ENCODE data around the gene RABGEF1. TPM values are rescaled to one million over a fixed set of nuclear protein-coding genes. Genes with fewer than 3 reads are reported as not detected.
"Not testable (repeated sequence)": the region's sequence is repeated elsewhere in the genome, so short reads cannot be mapped to it uniquely, and the experiment has no call there.

Gene RABGEF1
- polyA plus RNA-seq, 3 donors, result 9.5 to 26.2 (median 14.1) TPM

GRCh38 chr7:66832531-66833351 lies 92.2 kb downstream of the RABGEF1 start:
- no peak overlapping the region for H3K27ac ChIP-seq (ENCODE audit: low read depth, low read length)
- 79 to 85% (median 84%) methylated on average over 12 of the region's 12 CpGs for WGBS, 3 donors

- no peak overlapping the region for H3K27ac ChIP-seq (ENCODE audit: low read depth, low read length)
- whole genome bisulfite sequencing, 3 donors, result 38 to 45% (median 40%) methylated on average over 5 of the region's 5 CpGs
These were observed 96.5 kb downstream of the RABGEF1 start for GRCh38 chr7:66837007-66837406.

GRCh38 chr7:66837661-66838060 lies 97.1 kb downstream of the RABGEF1 start:
- H3K27ac ChIP-seq (ENCODE audit: low read depth, low read length), result no peak overlapping the region
- 89 to 93% (median 92%) methylated on average over 9 of the region's 9 CpGs for WGBS, 3 donors

GRCh38 chr7:66839814-66840213 lies 99.3 kb downstream of the RABGEF1 start:
- whole genome bisulfite sequencing, 3 donors, result 71 to 84% (median 84%) methylated on average over 4 to 8 of the region's 8 CpGs

GRCh38 chr7:66840316-66840715 lies 99.8 kb downstream of the RABGEF1 start:
- 89 to 91% (median 90%) methylated on average over 5 of the region's 5 CpGs for WGBS, 3 donors
- H3K27ac ChIP-seq (ENCODE audit: low read depth, low read length), result no peak overlapping the region

More at GRCh38 chr7:66839814-66840213, 99.3 kb downstream of the RABGEF1 start:
- H3K27ac ChIP-seq (ENCODE audit: low read depth, low read length), result no peak overlapping the region

GRCh38 chr7:66841898-66842297 lies 101.4 kb downstream of the RABGEF1 start:
- WGBS, 3 donors, result 94 to 96% (median 95%) methylated on average over 5 of the region's 5 CpGs
- H3K27ac ChIP-seq (ENCODE audit: low read depth, low read length), result no peak overlapping the region

GRCh38 chr7:66843492-66843891 lies 103.0 kb downstream of the RABGEF1 start:
- not testable (repeated sequence) for H3K27ac ChIP-seq (ENCODE audit: low read depth, low read length)
- WGBS, 3 donors, result 66 to 74% (median 71%) methylated on average over 7 of the region's 7 CpGs

- 0 to 2% (median 0%) methylated on average over 60 to 61 of the region's 61 CpGs for WGBS, 3 donors
- H3K27ac ChIP-seq (ENCODE audit: low read depth, low read length), result peak overlapping the region; percentile 90
These were observed 104.2 kb downstream of the RABGEF1 start for GRCh38 chr7:66844552-66845378.

- peak overlapping the region; percentile 90 for H3K27ac ChIP-seq (ENCODE audit: low read depth, low read length)
- WGBS, 3 donors, result 43 to 71% (median 66%) methylated on average over 16 to 19 of the region's 19 CpGs
These were observed 105.0 kb downstream of the RABGEF1 start for GRCh38 chr7:66845379-66846095.

- 91 to 98% (median 94%) methylated on average over 4 of the region's 4 CpGs for WGBS, 3 donors
- H3K27ac ChIP-seq (ENCODE audit: low read depth, low read length), result not testable (repeated sequence)
These were observed 105.5 kb downstream of the RABGEF1 start for GRCh38 chr7:66846096-66846445.

- not testable (repeated sequence) for H3K27ac ChIP-seq (ENCODE audit: low read depth, low read length)
- 7 to 19% (median 18%) methylated on average over 1 of the region's 2 CpGs for WGBS, 3 donors
These were observed 107.0 kb downstream of the RABGEF1 start for GRCh38 chr7:66847523-66847855.

- WGBS, 3 donors, result 53 to 77% (median 72%) methylated on average over 9 of the region's 9 CpGs
- no peak overlapping the region for H3K27ac ChIP-seq (ENCODE audit: low read depth, low read length)
These were observed 107.6 kb downstream of the RABGEF1 start for GRCh38 chr7:66847879-66848790.

- H3K27ac ChIP-seq (ENCODE audit: low read depth, low read length), result no peak overlapping the region
- WGBS, 3 donors, result 89 to 96% (median 91%) methylated on average over 1 of the region's 1 CpG
These were observed 118.8 kb downstream of the RABGEF1 start for GRCh38 chr7:66859339-66859738.

GRCh38 chr7:66859794-66860645 lies 119.5 kb downstream of the RABGEF1 start:
- WGBS, 3 donors, result 85 to 91% (median 86%) methylated on average over 10 of the region's 10 CpGs
- no peak overlapping the region for H3K27ac ChIP-seq (ENCODE audit: low read depth, low read length)

- 92 to 95% (median 95%) methylated on average over 3 of the region's 3 CpGs for WGBS, 3 donors
- no peak overlapping the region for H3K27ac ChIP-seq (ENCODE audit: low read depth, low read length)
These were observed 120.2 kb downstream of the RABGEF1 start for GRCh38 chr7:66860767-66861166.
